K562 (cell line): ENCODE results near the gene FAM193A. TPM values are rescaled to one million over a fixed set of nuclear protein-coding genes. Genes with fewer than 3 reads are reported as not detected.

Experiments
- ARID1B ChIP-seq: fragments of 450-650 bp; IDR thresholded peaks from 2 replicates; pipeline ENCODE4 v1.6.1; 2016; ENCODE audit warnings: antibody characterized with exemption, mild to moderate bottlenecking, inconsistent platforms
- CHD2 ChIP-seq: IDR thresholded peaks from 2 replicates; pipeline ENCODE4 v1.6.1; 2011; ENCODE audit warnings: low read depth, low read length
- DPF2 ChIP-seq: fragments of 450-650 bp; IDR thresholded peaks from 2 replicates; pipeline ENCODE4 v1.6.1; 2016
- FOXM1 ChIP-seq, 2 experiments: fragments of 450-650 bp in 1 of 2; sonication (generic) in 1 of 2; formaldehyde crosslinking in 1 of 2; IDR thresholded peaks; 2 replicates each; pipeline versions ENCODE4 v1.6.1 to v1.9.0; 2017 to 2022; ENCODE audit warnings: low read depth in 2 of 2, mild to moderate bottlenecking in 2 of 2, missing genetic modification reagents in 1 of 2, moderate library complexity in 1 of 2
- HCFC1 ChIP-seq: IDR thresholded peaks from 2 replicates; pipeline ENCODE4 v1.6.1; 2012; ENCODE audit warnings: low read depth, low read length, improper control_type of control experiment
- MBD2 ChIP-seq: sonication (generic); IDR thresholded peaks from 2 replicates; pipeline ENCODE4 v1.6.1; 2016; ENCODE audit warnings: low read depth, borderline replicate concordance
- NEUROD1 ChIP-seq: fragments of 150-350 bp; IDR thresholded peaks from 2 replicates; pipeline ENCODE4 v1.6.1; 2014; ENCODE audit warnings: borderline replicate concordance, low read length, low read depth; ENCODE audit not compliant: partially characterized antibody
- PHF21A ChIP-seq: fragments of 450-650 bp; IDR thresholded peaks from 2 replicates; pipeline ENCODE4 v1.6.1; 2017; ENCODE audit warnings: low read depth, borderline replicate concordance
- POLR2G ChIP-seq: fragments of 200-400 bp; formaldehyde crosslinking; IDR thresholded peaks from 2 replicates; pipeline ENCODE4 v1.6.1; 2017; ENCODE audit warnings: low read depth, mild to moderate bottlenecking, antibody characterized with exemption, low read length, moderate library complexity
- PRMT5 ChIP-seq: sonication (generic); formaldehyde crosslinking; IDR thresholded peaks from 2 replicates; pipeline ENCODE4 v1.5.0; 2020; ENCODE audit warnings: missing genetic modification reagents
- TEAD1 ChIP-seq, 2 experiments: fragments of 450-650 bp in 1 of 2; sonication (generic) in 1 of 2; formaldehyde crosslinking; IDR thresholded peaks; 2 replicates each; pipeline versions ENCODE4 v1.4.0 to v1.8.0; 2020 to 2022; ENCODE audit warnings: mild to moderate bottlenecking in 2 of 2, missing genetic modification reagents in 1 of 2
- ZNF24 ChIP-seq: fragments of 450-650 bp; IDR thresholded peaks from 2 replicates; pipeline ENCODE4 v1.6.1; 2016
- ZNF431 ChIP-seq: sonication (generic); formaldehyde crosslinking; IDR thresholded peaks from 2 replicates; pipeline ENCODE4 v1.8.0; 2022; ENCODE audit warnings: mild to moderate bottlenecking, missing genetic modification reagents
- ZNF589 ChIP-seq: fragments of 200-800 bp; sonication (Bioruptor generic); IDR thresholded peaks from 2 replicates; pipeline ENCODE4 v1.6.1; 2016; ENCODE audit warnings: low read depth, missing genetic modification characterization, missing compliant biosample characterization
- ZNF764 ChIP-seq: fragments of 250-450 bp; sonication (Bioruptor Pico); IDR thresholded peaks from 2 replicates; pipeline ENCODE4 v1.4.0; 2020; ENCODE audit warnings: low read depth, mild to moderate bottlenecking, moderate library complexity
- polyA plus RNA-seq, 8 experiments: library from polyadenylated mRNA; depleted of rRNA in 4 of 8; stranded (reverse) in 5 of 8; unstranded in 3 of 8; fragments of >200 nt; fragmentation: Nextera tagmentation in 2 of 8; fragmentation: Illumina TruSeq in 1 of 8; extraction: Ambion mirVana in 2 of 8; extraction: Trizol in 1 of 8; gene quantifications; 2 replicates each; pipeline versions ENCODE4 v1.2.1 to v1.2.3, GENCODE V29; 2011 to 2014; ENCODE audit warnings: inconsistent platforms in 1 of 8, missing spikeins in 1 of 8
- total RNA-seq, 7 experiments: library from RNA; depleted of rRNA in 6 of 7; stranded (reverse); fragments of >200 nt in 6 of 7; fragmentation: Illumina TruSeq in 2 of 7; extraction: Trizol in 2 of 7; gene quantifications; 2 replicates each; pipeline versions ENCODE4 v1.2.1 to v1.2.3, GENCODE V29; 2011 to 2021; ENCODE audit warnings: low replicate concordance in 1 of 7
- TF ChIP-seq, protein P1 (sequence below): fragments of 450-650 bp; IDR thresholded peaks from 2 replicates; pipeline ENCODE4 v1.6.1; 2016; ENCODE audit warnings: antibody characterized with exemption
- TF ChIP-seq, protein P2 (sequence below), 2 experiments: fragments of 200-800 bp in 1 of 2; sonication (Bioruptor generic) in 1 of 2; sonication (generic) in 1 of 2; formaldehyde crosslinking in 1 of 2; IDR thresholded peaks in 1 of 2; conservative IDR thresholded peaks in 1 of 2; 2 replicates each; pipeline versions ENCODE4 v1.5.0 to v1.6.1; 2016 to 2020; ENCODE audit warnings: missing compliant biosample characterization in 1 of 2, missing genetic modification characterization in 1 of 2, missing genetic modification reagents in 1 of 2
- TF ChIP-seq, protein P3 (sequence below): fragments of 200-800 bp; sonication (Bioruptor generic); IDR thresholded peaks from 2 replicates; pipeline ENCODE4 v1.6.1; 2017; ENCODE audit warnings: missing genetic modification characterization, missing compliant biosample characterization
- TF ChIP-seq, protein P4 (sequence below): sonication (generic); formaldehyde crosslinking; IDR thresholded peaks from 2 replicates; pipeline ENCODE4 v1.8.0; 2022; ENCODE audit warnings: missing genetic modification reagents, mild to moderate bottlenecking, borderline replicate concordance
- TF ChIP-seq, protein P5 (sequence below): fragments of 250-450 bp; sonication (Bioruptor Pico); IDR thresholded peaks from 2 replicates; pipeline ENCODE4 v1.8.0; 2021; ENCODE audit warnings: mild to moderate bottlenecking, moderate library complexity

The FAM193A gene
- total and polyA plus RNA-seq, 9 of the 15 experiments (the other 6 are each of a cell fraction or from before 2014, with no cell fraction given) = 0.46 to 24.6 (median 9.6) TPM

DNA sequence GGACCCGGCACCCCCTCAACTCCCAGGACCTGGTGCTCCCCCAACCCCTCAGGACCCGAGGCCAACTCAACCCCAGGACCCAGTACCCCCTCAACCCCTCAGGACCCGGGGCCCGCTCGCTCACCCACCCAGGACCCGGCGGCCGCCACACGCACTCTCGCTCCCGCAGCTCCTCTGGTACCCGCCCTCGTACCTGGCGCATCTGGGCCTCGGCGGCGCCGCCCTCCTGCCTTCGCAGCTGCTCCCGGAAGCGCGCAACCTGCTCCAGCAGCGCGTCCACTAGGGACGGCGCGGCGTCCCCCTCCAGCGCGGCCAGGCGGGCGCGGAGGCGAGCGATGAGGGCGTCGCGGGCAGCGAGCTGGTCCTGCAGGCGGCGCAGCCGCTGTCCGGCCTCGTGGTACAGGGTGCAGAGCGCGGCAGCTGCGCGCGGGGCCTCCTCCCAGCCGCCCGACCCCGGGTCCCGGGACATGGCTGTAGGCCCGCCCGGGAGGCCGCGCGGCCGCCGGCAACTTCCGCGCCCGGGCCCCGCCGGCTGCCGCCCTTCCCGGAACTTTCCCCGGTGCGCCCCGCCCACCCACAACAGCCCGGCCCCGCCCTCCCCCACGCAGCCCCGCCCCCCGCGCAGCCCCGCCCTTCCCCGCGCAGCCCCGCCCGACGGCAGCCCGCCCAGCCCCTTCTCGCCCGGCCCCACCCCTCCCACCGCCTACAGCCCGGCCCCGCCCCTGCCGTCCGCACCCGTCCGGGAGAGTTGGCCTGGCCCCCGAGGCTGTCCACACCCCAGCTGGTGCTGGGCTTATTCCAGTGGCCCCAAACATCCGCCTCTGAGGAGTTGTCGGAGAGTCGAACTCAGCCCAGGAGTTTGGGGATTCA lies 219.6 kb downstream of the FAM193A start, which contains the start of gene TNIP2 (continued):
- TF ChIP-seq, protein P1, sequence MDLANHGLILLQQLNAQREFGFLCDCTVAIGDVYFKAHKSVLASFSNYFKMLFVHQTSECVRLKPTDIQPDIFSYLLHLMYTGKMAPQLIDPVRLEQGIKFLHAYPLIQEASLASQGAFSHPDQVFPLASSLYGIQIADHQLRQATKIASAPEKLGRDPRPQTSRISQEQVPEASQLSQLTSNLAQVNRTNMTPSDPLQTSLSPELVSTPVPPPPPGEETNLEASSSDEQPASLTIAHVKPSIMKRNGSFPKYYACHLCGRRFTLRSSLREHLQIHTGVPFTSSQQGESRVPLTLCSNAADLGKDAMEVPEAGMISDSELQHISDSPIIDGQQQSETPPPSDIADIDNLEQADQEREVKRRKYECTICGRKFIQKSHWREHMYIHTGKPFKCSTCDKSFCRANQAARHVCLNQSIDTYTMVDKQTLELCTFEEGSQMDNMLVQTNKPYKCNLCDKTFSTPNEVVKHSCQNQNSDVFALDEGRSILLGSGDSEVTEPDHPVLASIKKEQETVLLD = no peak
- TF ChIP-seq TEAD1 (CRISPR knock-in tag; IDR thresholded peaks at IDR 0.05) (0 out of 4 replicates have a peak, but pooled peaks of 1 of the 2 experiments have one; percentile 22), POLR2G (peak; percentile 95), ZNF589 (CRISPR knock-in tag) (no peak), HCFC1 (peak; percentile 58), ZNF431 (no peak), PHF21A (no peak), PRMT5 (CRISPR knock-in tag) (no peak), NEUROD1 (no peak), ZNF24 (peak; percentile 45; the same call in 1 of the 2 replicates), MBD2 (no peak), FOXM1 (IDR thresholded peaks at IDR 0.05; ENCODE audit: low read depth) (no peak), FOXM1 (CRISPR knock-in tag; IDR thresholded peaks at IDR 0.05; ENCODE audit: low read depth) (0 out of 2 replicates have a peak, but pooled peaks have one; percentile 43), ARID1B (no peak), DPF2 (no peak), ZNF764 (CRISPR knock-in tag) (no peak), CHD2 (no peak)
- TF ChIP-seq, protein P2, sequence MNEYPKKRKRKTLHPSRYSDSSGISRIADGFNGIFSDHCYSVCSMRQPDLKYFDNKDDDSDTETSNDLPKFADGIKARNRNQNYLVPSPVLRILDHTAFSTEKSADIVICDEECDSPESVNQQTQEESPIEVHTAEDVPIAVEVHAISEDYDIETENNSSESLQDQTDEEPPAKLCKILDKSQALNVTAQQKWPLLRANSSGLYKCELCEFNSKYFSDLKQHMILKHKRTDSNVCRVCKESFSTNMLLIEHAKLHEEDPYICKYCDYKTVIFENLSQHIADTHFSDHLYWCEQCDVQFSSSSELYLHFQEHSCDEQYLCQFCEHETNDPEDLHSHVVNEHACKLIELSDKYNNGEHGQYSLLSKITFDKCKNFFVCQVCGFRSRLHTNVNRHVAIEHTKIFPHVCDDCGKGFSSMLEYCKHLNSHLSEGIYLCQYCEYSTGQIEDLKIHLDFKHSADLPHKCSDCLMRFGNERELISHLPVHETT (CRISPR knock-in tag; conservative IDR thresholded peaks at IDR 0.05 in 1 of 2, IDR thresholded peaks at IDR 0.05 in 1 of 2) = peak in 1 of 2 experiments; percentile 98; a peak in 2 of 4 replicates
- TF ChIP-seq, protein P3, sequence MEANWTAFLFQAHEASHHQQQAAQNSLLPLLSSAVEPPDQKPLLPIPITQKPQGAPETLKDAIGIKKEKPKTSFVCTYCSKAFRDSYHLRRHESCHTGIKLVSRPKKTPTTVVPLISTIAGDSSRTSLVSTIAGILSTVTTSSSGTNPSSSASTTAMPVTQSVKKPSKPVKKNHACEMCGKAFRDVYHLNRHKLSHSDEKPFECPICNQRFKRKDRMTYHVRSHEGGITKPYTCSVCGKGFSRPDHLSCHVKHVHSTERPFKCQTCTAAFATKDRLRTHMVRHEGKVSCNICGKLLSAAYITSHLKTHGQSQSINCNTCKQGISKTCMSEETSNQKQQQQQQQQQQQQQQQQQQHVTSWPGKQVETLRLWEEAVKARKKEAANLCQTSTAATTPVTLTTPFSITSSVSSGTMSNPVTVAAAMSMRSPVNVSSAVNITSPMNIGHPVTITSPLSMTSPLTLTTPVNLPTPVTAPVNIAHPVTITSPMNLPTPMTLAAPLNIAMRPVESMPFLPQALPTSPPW (CRISPR knock-in tag) = peak; percentile 91
- TF ChIP-seq, protein P4, sequence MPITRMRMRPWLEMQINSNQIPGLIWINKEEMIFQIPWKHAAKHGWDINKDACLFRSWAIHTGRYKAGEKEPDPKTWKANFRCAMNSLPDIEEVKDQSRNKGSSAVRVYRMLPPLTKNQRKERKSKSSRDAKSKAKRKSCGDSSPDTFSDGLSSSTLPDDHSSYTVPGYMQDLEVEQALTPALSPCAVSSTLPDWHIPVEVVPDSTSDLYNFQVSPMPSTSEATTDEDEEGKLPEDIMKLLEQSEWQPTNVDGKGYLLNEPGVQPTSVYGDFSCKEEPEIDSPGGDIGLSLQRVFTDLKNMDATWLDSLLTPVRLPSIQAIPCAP (CRISPR knock-in tag) = no peak
- TF ChIP-seq, protein P5, sequence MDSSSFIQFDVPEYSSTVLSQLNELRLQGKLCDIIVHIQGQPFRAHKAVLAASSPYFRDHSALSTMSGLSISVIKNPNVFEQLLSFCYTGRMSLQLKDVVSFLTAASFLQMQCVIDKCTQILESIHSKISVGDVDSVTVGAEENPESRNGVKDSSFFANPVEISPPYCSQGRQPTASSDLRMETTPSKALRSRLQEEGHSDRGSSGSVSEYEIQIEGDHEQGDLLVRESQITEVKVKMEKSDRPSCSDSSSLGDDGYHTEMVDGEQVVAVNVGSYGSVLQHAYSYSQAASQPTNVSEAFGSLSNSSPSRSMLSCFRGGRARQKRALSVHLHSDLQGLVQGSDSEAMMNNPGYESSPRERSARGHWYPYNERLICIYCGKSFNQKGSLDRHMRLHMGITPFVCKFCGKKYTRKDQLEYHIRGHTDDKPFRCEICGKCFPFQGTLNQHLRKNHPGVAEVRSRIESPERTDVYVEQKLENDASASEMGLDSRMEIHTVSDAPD (CRISPR knock-in tag) = no peak
